Uterus (tissue), 4 donors: ENCODE results near the gene CAND2. TPM values are rescaled to one million over a fixed set of nuclear protein-coding genes. Genes with fewer than 3 reads are reported as not detected.
A peak's percentile ranks its signal among the peaks of the same experiment; 100 is the strongest.

ENCODE experiments used
- DNase-seq, 2 donors: peaks; one replicate each; pipeline ENCODE4 v3.0.0-alpha.2; 2019 to 2020
- H3K27ac ChIP-seq, 2 donors: fragments of 200-600 bp; sonication (generic); 1 replicate in 1 of 2; 2 replicates in 1 of 2; pipeline ENCODE4 v1.5.1; 2016 to 2018
- H3K27me3 ChIP-seq, 2 donors: fragments of 200-600 bp; sonication (generic); one replicate each; pipeline ENCODE4 v1.5.1; 2018 to 2019; ENCODE audit warnings: control low read depth in 1 of 2
- H3K36me3 ChIP-seq, 2 donors: fragments of 200-600 bp; sonication (generic); one replicate each; pipeline ENCODE4 v1.5.1; 2019; ENCODE audit warnings: control low read depth in 1 of 2
- H3K4me1 ChIP-seq, 2 donors: fragments of 200-600 bp; sonication (generic); one replicate each; pipeline ENCODE4 v1.5.1; 2018 to 2019; ENCODE audit warnings: control low read depth in 1 of 2
- H3K4me3 ChIP-seq, 2 donors: fragments of 200-600 bp; sonication (generic); 1 replicate in 1 of 2; 2 replicates in 1 of 2; pipeline ENCODE4 v1.5.1; 2018 to 2019; ENCODE audit warnings: mild to moderate bottlenecking in 1 of 2
- H3K9me3 ChIP-seq, 2 donors: fragments of 200-600 bp; sonication (generic); one replicate each; pipeline ENCODE4 v1.5.1; 2019; ENCODE audit warnings: control low read depth in 1 of 2
- CTCF ChIP-seq, 4 experiments: fragments of 200-600 bp in 2 of 4; fragments of 450-650 bp in 2 of 4; sonication (generic) in 2 of 4; IDR thresholded peaks; one replicate each; pipeline ENCODE4 v1.5.1; 2016 to 2019; ENCODE audit warnings: antibody characterized with exemption in 4 of 4, mild to moderate bottlenecking in 2 of 4, moderate library complexity in 1 of 4
- POLR2A ChIP-seq, 2 donors: fragments of 450-650 bp; IDR thresholded peaks; one replicate each; pipeline ENCODE4 v1.6.1; 2016; ENCODE audit warnings: antibody characterized with exemption in 2 of 2, mild to moderate bottlenecking in 1 of 2, moderate library complexity in 1 of 2
- intact Hi-C: fragments of 100-400 bp; cut with DNase I; formaldehyde crosslinking; loops from one replicate; pipeline ENCODE4 v1.15.1; 2023; ENCODE audit warnings: low total_unique reads
- total RNA-seq, 4 donors: library from RNA; depleted of rRNA in 3 of 4; stranded (reverse); fragments of >200 nt in 3 of 4; gene quantifications; one replicate each; pipeline versions ENCODE4 v1.1.0 to v1.2.4, GENCODE V29; 2014 to 2023
- donor health status: DM: yes; HTN: yes; CAD: no.

Gene CAND2
- total RNA-seq = 10 to 100 TPM in 3 of 4 donors, 1 to 10 TPM in 1; 6.8 to 42.0 (median 22.1) TPM

GRCh38 chr3:12796171-12797123, at the start of gene CAND2:
TSS of gene CAND2 (plus strand) at chr3:12796680. CDS start at chr3:12796721, 41 bp downstream.
- Histone ChIP-seq H3K9me3 (no peaks in the 10 kb centered on the region), H3K36me3 (no peaks in the 10 kb centered on the region), H3K27ac (peak within 1 kb of the TSS; percentile 91 to 96), H3K4me3 (peak within 1 kb of the TSS; percentile 62 to 66), H3K27me3 (no peaks in the 10 kb centered on the region), H3K4me1 (no peaks in the 10 kb centered on the region)
- DNase-seq = peak; percentile 77 to 80
- intact Hi-C loops = no loop called here
- peak in 1 of 4 experiments; percentile 7 for TF ChIP-seq CTCF (IDR thresholded peaks at IDR 0.05)
- peak; percentile 24 to 73 for TF ChIP-seq POLR2A (IDR thresholded peaks at IDR 0.05)

- no peaks in the 10 kb centered on the region for H3K27me3 ChIP-seq
- H3K4me3 ChIP-seq = no peak overlapping the region
- no peak for DNase-seq
- intact Hi-C loops = no loop called here
- no peaks in the 10 kb centered on the region for H3K4me1 ChIP-seq
- no peaks in the 10 kb centered on the region for H3K9me3 ChIP-seq
- H3K27ac ChIP-seq = no peak overlapping the region
- H3K36me3 ChIP-seq = no peaks in the 10 kb centered on the region
- no peak for TF ChIP-seq POLR2A (IDR thresholded peaks at IDR 0.05)
- no peak for TF ChIP-seq CTCF (IDR thresholded peaks at IDR 0.05)
Measured at GRCh38 chr3:12748477-12748876, 48.0 kb upstream of the CAND2 start.

- no peak for TF ChIP-seq CTCF (IDR thresholded peaks at IDR 0.05)
- no peak for TF ChIP-seq POLR2A (IDR thresholded peaks at IDR 0.05)
- H3K4me1 ChIP-seq = no peaks in the 10 kb centered on the region
- peak overlapping the region; percentile 50 to 52 for H3K27ac ChIP-seq
- H3K9me3 ChIP-seq = no peaks in the 10 kb centered on the region
- no peaks in the 10 kb centered on the region for H3K27me3 ChIP-seq
- intact Hi-C loops = no loop called here
- DNase-seq = peak; percentile 19 to 36
- H3K4me3 ChIP-seq = no peak overlapping the region
- no peaks in the 10 kb centered on the region for H3K36me3 ChIP-seq
Measured at GRCh38 chr3:12750223-12750622, 46.3 kb upstream of the CAND2 start.

- no peaks in the 10 kb centered on the region for H3K4me1 ChIP-seq
- no peaks in the 10 kb centered on the region for H3K27me3 ChIP-seq
- H3K4me3 ChIP-seq = no peak overlapping the region
- peak; percentile 29 to 57 for DNase-seq
- peak overlapping the region in 1 of 2 donors; percentile 52 for H3K27ac ChIP-seq
- TF ChIP-seq POLR2A (IDR thresholded peaks at IDR 0.05) (no peak), CTCF (IDR thresholded peaks at IDR 0.05) (no peak)
- no peaks in the 10 kb centered on the region for H3K9me3 ChIP-seq
- intact Hi-C loops = no loop called here
- no peaks in the 10 kb centered on the region for H3K36me3 ChIP-seq
Measured at GRCh38 chr3:12750658-12751071, 45.8 kb upstream of the CAND2 start.

GRCh38 chr3:12751571-12751970, 44.9 kb upstream of the CAND2 start:
- no peak for TF ChIP-seq POLR2A (IDR thresholded peaks at IDR 0.05)
- TF ChIP-seq CTCF (IDR thresholded peaks at IDR 0.05) = no peak
- DNase-seq = no peak
- H3K9me3 ChIP-seq = no peaks in the 10 kb centered on the region
- H3K4me3 ChIP-seq = no peak overlapping the region
- H3K4me1 ChIP-seq = no peaks in the 10 kb centered on the region
- intact Hi-C loops = no loop called here
- no peaks in the 10 kb centered on the region for H3K27me3 ChIP-seq
- H3K27ac ChIP-seq = no peak overlapping the region
- H3K36me3 ChIP-seq = no peaks in the 10 kb centered on the region
